G401.6 (cell line): Measurements from ENCODE around the gene EXOC4.
"Not testable (repeated sequence)": the region's sequence is repeated elsewhere in the genome, so short reads cannot be mapped to it uniquely, and the experiment has no call there.

Experiments
- FAIRE-seq: peaks from 2 replicates; lab custom pipeline; 2012; peaks lifted over from hg19 to GRCh38; lab: Jason Lieb, UNC

The EXOC4 gene

GRCh38 chr7:133275446-133276095 is 22.7 kb downstream of the EXOC4 start:
- no peak for FAIRE-seq

GRCh38 chr7:133278975-133279374 is 26.1 kb downstream of the EXOC4 start:
- not testable (repeated sequence) for FAIRE-seq

GRCh38 chr7:133282094-133282493 is 29.2 kb downstream of the EXOC4 start:
- FAIRE-seq, result peak; percentile 67

GRCh38 chr7:133284092-133284491 is 31.2 kb downstream of the EXOC4 start:
- FAIRE-seq, result no peak

- no peak for FAIRE-seq
Observed at GRCh38 chr7:133288970-133289369, 36.1 kb downstream of the EXOC4 start.

GRCh38 chr7:133290041-133290440 is 37.2 kb downstream of the EXOC4 start:
- FAIRE-seq, result no peak

- FAIRE-seq, result no peak
Observed at GRCh38 chr7:133290676-133291333, 37.9 kb downstream of the EXOC4 start.

GRCh38 chr7:133292631-133293030 is 39.8 kb downstream of the EXOC4 start:
- FAIRE-seq, result no peak

- no peak for FAIRE-seq
Observed at GRCh38 chr7:133293384-133294160, 40.7 kb downstream of the EXOC4 start.

GRCh38 chr7:133294234-133294633 is 41.4 kb downstream of the EXOC4 start:
- no peak for FAIRE-seq

GRCh38 chr7:133295484-133295883 is 42.6 kb downstream of the EXOC4 start:
- no peak for FAIRE-seq

- FAIRE-seq, result no peak
Observed at GRCh38 chr7:133297093-133297492, 44.2 kb downstream of the EXOC4 start.

- FAIRE-seq, result no peak
Observed at GRCh38 chr7:133298080-133298479, 45.2 kb downstream of the EXOC4 start.

- FAIRE-seq, result no peak
Observed at GRCh38 chr7:133299676-133300075, 46.8 kb downstream of the EXOC4 start.

GRCh38 chr7:133300088-133300487 is 47.2 kb downstream of the EXOC4 start:
- FAIRE-seq, result no peak

- no peak for FAIRE-seq
Observed at GRCh38 chr7:133300811-133301210, 47.9 kb downstream of the EXOC4 start.

- no peak for FAIRE-seq
Observed at GRCh38 chr7:133301444-133301843, 48.6 kb downstream of the EXOC4 start.

GRCh38 chr7:133303372-133303771 is 50.5 kb downstream of the EXOC4 start:
- no peak for FAIRE-seq

- no peak for FAIRE-seq
Observed at GRCh38 chr7:133303931-133304330, 51.1 kb downstream of the EXOC4 start.

GRCh38 chr7:133309333-133309732 is 56.5 kb downstream of the EXOC4 start:
- no peak for FAIRE-seq

GRCh38 chr7:133310232-133310862 is 57.5 kb downstream of the EXOC4 start:
- no peak for FAIRE-seq

- no peak for FAIRE-seq
Observed at GRCh38 chr7:133313575-133313974, 60.7 kb downstream of the EXOC4 start.

GRCh38 chr7:133314084-133314483 is 61.2 kb downstream of the EXOC4 start:
- no peak for FAIRE-seq
